K562 (cell line): ENCODE results near the gene PFKL. TPM values are rescaled to one million over a fixed set of nuclear protein-coding genes. Genes with fewer than 3 reads are reported as not detected.

Experiments
- ARID3A ChIP-seq: IDR thresholded peaks from 2 replicates; pipeline ENCODE4 v1.6.1; 2012; ENCODE audit warnings: low read depth, low read length, improper control_type of control experiment, borderline replicate concordance
- BHLHE40 ChIP-seq: IDR thresholded peaks from 2 replicates; pipeline ENCODE4 v1.6.1; 2011; ENCODE audit warnings: low read length, improper control_type of control experiment
- CTBP1 ChIP-seq: fragments of 450-650 bp; IDR thresholded peaks from 2 replicates; pipeline ENCODE4 v1.6.1; 2016; ENCODE audit warnings: borderline replicate concordance
- FOXK1 ChIP-seq: sonication (generic); formaldehyde crosslinking; IDR thresholded peaks from 2 replicates; pipeline ENCODE4 v1.8.0; 2022; ENCODE audit warnings: missing genetic modification reagents, mild to moderate bottlenecking, borderline replicate concordance
- GABPB1 ChIP-seq: sonication (generic); formaldehyde crosslinking; IDR thresholded peaks from 2 replicates; pipeline ENCODE4 v1.8.0; 2022; ENCODE audit warnings: mild to moderate bottlenecking, missing genetic modification reagents
- HCFC1 ChIP-seq: IDR thresholded peaks from 2 replicates; pipeline ENCODE4 v1.6.1; 2012; ENCODE audit warnings: low read depth, low read length, improper control_type of control experiment
- HDAC2 ChIP-seq: fragments of 450-650 bp; IDR thresholded peaks from 2 replicates; pipeline ENCODE4 v1.6.1; 2016; ENCODE audit warnings: mild to moderate bottlenecking
- HNRNPL ChIP-seq: fragments of 200-400 bp; formaldehyde crosslinking; IDR thresholded peaks from 2 replicates; pipeline ENCODE4 v1.6.1; 2017; ENCODE audit warnings: low read depth, mild to moderate bottlenecking, low read length
- JUNB ChIP-seq: fragments of 450-650 bp; formaldehyde crosslinking; conservative IDR thresholded peaks from 2 replicates; pipeline ENCODE4 v1.4.0; 2020; ENCODE audit warnings: mild to moderate bottlenecking
- MIER1 ChIP-seq: fragments of 450-650 bp; IDR thresholded peaks from 2 replicates; pipeline ENCODE4 v1.6.1; 2016; ENCODE audit warnings: antibody characterized with exemption, mild to moderate bottlenecking, low read depth
- RAD51 ChIP-seq: fragments of 450-650 bp; IDR thresholded peaks from 2 replicates; pipeline ENCODE4 v1.7.1; 2016; ENCODE audit warnings: low read depth, mild to moderate bottlenecking, borderline replicate concordance
- SMAD4 ChIP-seq: fragments of 250-450 bp; sonication (Bioruptor Pico); conservative IDR thresholded peaks from 2 replicates; pipeline ENCODE4 v1.8.0; 2021; ENCODE audit warnings: inconsistent platforms, mild to moderate bottlenecking, moderate library complexity
- SMC3 ChIP-seq: conservative IDR thresholded peaks from 2 replicates; pipeline ENCODE4 v1.6.1; 2011; ENCODE audit warnings: low read depth, low read length, improper control_type of control experiment; ENCODE audit not compliant: insufficient read depth
- STAT6 ChIP-seq: sonication (generic); formaldehyde crosslinking; IDR thresholded peaks from 2 replicates; pipeline ENCODE4 v1.8.1; 2023; ENCODE audit warnings: mild to moderate bottlenecking, missing genetic modification reagents
- TEAD2 ChIP-seq: fragments of 450-650 bp; IDR thresholded peaks from 2 replicates; pipeline ENCODE4 v1.6.1; 2016; ENCODE audit warnings: missing genetic modification characterization, control low read depth, missing compliant biosample characterization
- XRCC5 ChIP-seq: fragments of 200-400 bp; formaldehyde crosslinking; IDR thresholded peaks from 2 replicates; pipeline ENCODE4 v1.6.1; 2017; ENCODE audit warnings: low read depth, mild to moderate bottlenecking, low read length
- ZBTB26 ChIP-seq: fragments of 450-650 bp; formaldehyde crosslinking; IDR thresholded peaks from 2 replicates; pipeline ENCODE4 v1.4.0; 2022; ENCODE audit warnings: missing genetic modification characterization
- ZBTB33 ChIP-seq: sonication (generic); formaldehyde crosslinking; IDR thresholded peaks from 2 replicates; pipeline ENCODE4 v1.8.1; 2023; ENCODE audit warnings: mild to moderate bottlenecking, missing genetic modification reagents
- ZNF239 ChIP-seq: fragments of 250-450 bp; sonication (Bioruptor Pico); IDR thresholded peaks from 2 replicates; pipeline ENCODE4 v1.4.0; 2020; ENCODE audit warnings: mild to moderate bottlenecking
- ZNF511 ChIP-seq: sonication (generic); formaldehyde crosslinking; IDR thresholded peaks from 2 replicates; pipeline ENCODE4 v1.8.0; 2022; ENCODE audit warnings: mild to moderate bottlenecking, missing genetic modification reagents
- polyA plus RNA-seq, 8 experiments: library from polyadenylated mRNA; depleted of rRNA in 4 of 8; stranded (reverse) in 5 of 8; unstranded in 3 of 8; fragments of >200 nt; fragmentation: Nextera tagmentation in 2 of 8; fragmentation: Illumina TruSeq in 1 of 8; extraction: Ambion mirVana in 2 of 8; extraction: Trizol in 1 of 8; gene quantifications; 2 replicates each; pipeline versions ENCODE4 v1.2.1 to v1.2.3, GENCODE V29; 2011 to 2014; ENCODE audit warnings: inconsistent platforms in 1 of 8, missing spikeins in 1 of 8
- total RNA-seq, 7 experiments: library from RNA; depleted of rRNA in 6 of 7; stranded (reverse); fragments of >200 nt in 6 of 7; fragmentation: Illumina TruSeq in 2 of 7; extraction: Trizol in 2 of 7; gene quantifications; 2 replicates each; pipeline versions ENCODE4 v1.2.1 to v1.2.3, GENCODE V29; 2011 to 2021; ENCODE audit warnings: low replicate concordance in 1 of 7

PFKL gene
- total and polyA plus RNA-seq, 9 of the 15 experiments (the other 6 are each of a cell fraction or from before 2014, with no cell fraction given), result 1.1 to 124 (median 45.6) TPM

GRCh38 chr21:44297525-44298290 lies 2.1 kb upstream of the PFKL start (continued):
- TF ChIP-seq ZBTB26 (CRISPR knock-in tag) (0 out of 2 replicates have a peak, but pooled peaks have one; percentile 69), XRCC5 (peak; percentile 46; the same call in 1 of the 2 replicates), HDAC2 (0 out of 2 replicates have a peak, but pooled peaks have one; percentile 15), HCFC1 (no peak), JUNB (CRISPR knock-in tag) (no peak), RAD51 (no peak), ARID3A (no peak), GABPB1 (CRISPR knock-in tag) (peak; percentile 50; the same call in 1 of the 2 replicates), ZBTB33 (CRISPR knock-in tag) (no peak), ZNF239 (CRISPR knock-in tag) (no peak), BHLHE40 (peak; percentile 70), HNRNPL (no peak), ZNF511 (CRISPR knock-in tag) (no peak), FOXK1 (peak; percentile 82; the same call in 1 of the 2 replicates), STAT6 (CRISPR knock-in tag) (no peak), MIER1 (no peak), TEAD2 (tag) (no peak), CTBP1 (peak; percentile 31; the same call in 1 of the 2 replicates), SMAD4 (0 out of 2 replicates have a peak, but pooled peaks have one; percentile 34), SMC3 (peak; percentile 94)
